ENCODE measurements around the gene YIF1A.
"Not testable (repeated sequence)": the region's sequence is repeated elsewhere in the genome, so short reads cannot be mapped to it uniquely, and the experiment has no call there.

Gene YIF1A

DNA sequence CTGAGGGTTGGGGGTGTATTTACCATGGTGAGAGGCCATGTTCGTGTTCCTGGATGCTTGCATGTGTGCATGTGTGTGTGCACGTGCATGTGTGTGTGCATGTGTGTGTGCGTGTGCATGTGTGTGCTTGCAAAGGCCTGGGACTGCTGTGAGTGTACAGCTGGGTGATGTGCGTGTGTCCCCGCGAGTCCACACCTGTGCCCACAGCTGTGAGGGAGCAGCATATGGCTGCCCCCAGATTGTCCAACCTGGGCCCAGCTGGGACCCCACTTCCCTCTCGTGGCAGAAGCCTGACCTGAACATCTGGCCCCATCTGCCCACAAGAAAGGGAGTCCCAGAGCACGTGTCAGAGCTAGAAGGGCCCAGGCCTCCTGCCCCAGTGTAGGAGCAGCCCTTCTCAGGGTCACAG is 36.3 kb upstream of the YIF1A start:
- H3K36me3 ChIP-seq (ENCODE audit: control insufficient read depth in 5 of 5, insufficient read depth in 5 of 5, low read length in 5 of 5), result no peaks in the 10 kb centered on the region
- no peak overlapping the region for H3K4me3 ChIP-seq (ENCODE audit: low read depth in 1 of 5, low read length in 5 of 5)
- peaks cover 28 to 74% (median 72%) of the 10 kb centered on the region in 5 donors for H3K4me1 ChIP-seq (ENCODE audit: control insufficient read depth in 5 of 5, insufficient read depth in 5 of 5, low read length in 5 of 5)
- no peaks in the 10 kb centered on the region for H3K27me3 ChIP-seq (ENCODE audit: control insufficient read depth in 5 of 5, insufficient read depth in 4 of 5, low read length in 5 of 5)
- peak overlapping the region; percentile 67 for H3K27ac ChIP-seq (ENCODE audit: low read depth, low read length)
- H3K9ac ChIP-seq (ENCODE audit: low read length in 5 of 5), result peak overlapping the region in 1 of 5 donors; percentile 3
- H3K9me3 ChIP-seq (ENCODE audit: control insufficient read depth in 5 of 5, low read length in 5 of 5), result no peaks in the 10 kb centered on the region

DNA sequence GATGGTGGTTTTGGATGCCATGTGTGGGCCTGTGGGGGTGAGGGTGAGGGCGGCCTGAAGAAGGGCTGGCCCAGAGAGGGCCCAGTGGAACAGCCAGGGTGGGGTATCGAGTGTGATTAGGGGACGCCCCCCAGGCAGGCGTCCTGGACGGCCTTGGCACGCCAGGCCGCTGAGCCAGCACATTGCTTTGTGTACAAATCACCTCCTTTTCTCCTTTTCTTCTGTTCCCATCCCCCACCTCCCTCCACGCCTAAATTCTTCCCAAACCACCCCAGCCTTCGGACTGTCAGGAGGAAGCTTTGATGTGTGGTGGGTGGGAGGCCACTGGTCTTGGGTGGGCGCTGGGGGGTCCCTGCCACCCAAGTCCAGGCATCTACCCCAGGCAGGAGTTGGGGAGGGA is 35.7 kb upstream of the YIF1A start:
- no peaks in the 10 kb centered on the region for H3K36me3 ChIP-seq (ENCODE audit: control insufficient read depth in 5 of 5, insufficient read depth in 5 of 5, low read length in 5 of 5)
- no peak overlapping the region for H3K27ac ChIP-seq (ENCODE audit: low read depth, low read length)
- no peaks in the 10 kb centered on the region for H3K27me3 ChIP-seq (ENCODE audit: control insufficient read depth in 5 of 5, insufficient read depth in 4 of 5, low read length in 5 of 5)
- no peak overlapping the region for H3K9ac ChIP-seq (ENCODE audit: low read length in 5 of 5)
- H3K4me3 ChIP-seq (ENCODE audit: low read depth in 1 of 5, low read length in 5 of 5), result no peak overlapping the region
- no peaks in the 10 kb centered on the region for H3K9me3 ChIP-seq (ENCODE audit: control insufficient read depth in 5 of 5, low read length in 5 of 5)
- peaks cover 28 to 74% (median 72%) of the 10 kb centered on the region in 5 donors for H3K4me1 ChIP-seq (ENCODE audit: control insufficient read depth in 5 of 5, insufficient read depth in 5 of 5, low read length in 5 of 5)

DNA sequence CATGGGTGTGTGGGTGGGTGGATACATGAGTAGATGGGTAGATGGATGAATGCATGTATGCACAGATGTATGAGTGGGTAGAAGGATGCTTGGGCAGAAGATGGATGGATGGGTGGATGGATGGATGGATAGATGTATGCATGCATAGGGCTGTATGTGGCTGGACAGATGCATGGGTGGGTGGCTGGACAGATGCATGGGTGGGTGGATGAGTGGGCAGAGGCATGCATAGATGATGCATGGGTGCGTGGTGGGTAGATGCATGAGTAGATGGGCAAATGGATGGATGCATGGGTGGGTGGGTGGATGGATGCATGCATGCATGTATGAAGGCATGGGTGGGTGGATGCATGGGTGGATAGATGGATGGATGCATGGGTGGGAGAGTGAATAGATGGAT is 34.7 kb upstream of the YIF1A start:
- Histone ChIP-seq H3K9me3 (ENCODE audit: control insufficient read depth in 5 of 5, low read length in 5 of 5) (no peaks in the 10 kb centered on the region), H3K36me3 (ENCODE audit: control insufficient read depth in 5 of 5, insufficient read depth in 5 of 5, low read length in 5 of 5) (no peaks in the 10 kb centered on the region), H3K4me1 (ENCODE audit: control insufficient read depth in 5 of 5, insufficient read depth in 5 of 5, low read length in 5 of 5) (peaks cover 31 to 78% (median 76%) of the 10 kb centered on the region in 5 donors), H3K27me3 (ENCODE audit: control insufficient read depth in 5 of 5, insufficient read depth in 4 of 5, low read length in 5 of 5) (no peaks in the 10 kb centered on the region), H3K9ac (ENCODE audit: low read length in 5 of 5) (no peak overlapping the region), H3K27ac (ENCODE audit: low read depth, low read length) (no peak overlapping the region), H3K4me3 (ENCODE audit: low read depth in 1 of 5, low read length in 5 of 5) (no peak overlapping the region)

DNA sequence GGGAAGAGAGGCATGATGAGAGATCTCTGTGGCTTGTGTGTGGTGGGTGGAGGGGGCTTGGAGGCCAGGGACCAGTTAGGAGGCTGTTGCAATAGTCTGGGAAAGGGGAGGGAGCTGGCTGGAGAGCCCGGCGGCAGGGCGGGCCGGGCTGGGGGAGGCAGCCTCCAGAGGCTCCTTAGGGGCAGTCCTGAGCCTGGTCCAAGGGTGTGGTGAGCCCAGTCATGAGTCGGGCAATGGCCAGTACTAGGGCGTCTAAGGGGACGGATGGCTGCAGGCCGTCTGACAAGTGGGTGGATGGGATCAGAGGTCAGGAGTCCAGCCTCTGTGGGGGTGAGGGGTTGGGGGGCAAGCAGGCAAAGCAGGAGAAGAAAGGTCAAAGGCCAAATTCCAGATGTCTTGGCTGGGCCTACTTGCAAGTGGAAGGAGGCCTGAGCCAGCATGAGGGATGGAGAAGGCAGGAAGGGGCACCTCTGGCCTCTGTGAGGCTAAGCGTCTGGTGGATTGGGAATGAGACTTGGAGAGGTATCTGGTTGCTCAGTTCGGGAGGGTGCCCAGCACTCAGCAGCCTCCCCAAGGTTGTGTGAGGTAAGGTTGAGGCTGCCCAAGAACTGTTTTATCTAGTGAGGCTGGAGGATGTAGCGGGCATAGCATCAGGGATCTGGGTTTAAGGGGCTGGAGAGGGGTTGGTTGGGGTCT is 33.9 kb upstream of the YIF1A start:
- peaks cover 33 to 78% (median 76%) of the 10 kb centered on the region in 5 donors for H3K4me1 ChIP-seq (ENCODE audit: control insufficient read depth in 5 of 5, insufficient read depth in 5 of 5, low read length in 5 of 5)
- H3K27ac ChIP-seq (ENCODE audit: low read depth, low read length), result no peak overlapping the region
- H3K36me3 ChIP-seq (ENCODE audit: control insufficient read depth in 5 of 5, insufficient read depth in 5 of 5, low read length in 5 of 5), result no peaks in the 10 kb centered on the region
- peak overlapping the region in 1 of 5 donors; percentile 23 for H3K4me3 ChIP-seq (ENCODE audit: low read depth in 1 of 5, low read length in 5 of 5)
- no peaks in the 10 kb centered on the region for H3K27me3 ChIP-seq (ENCODE audit: control insufficient read depth in 5 of 5, insufficient read depth in 4 of 5, low read length in 5 of 5)
- no peaks in the 10 kb centered on the region for H3K9me3 ChIP-seq (ENCODE audit: control insufficient read depth in 5 of 5, low read length in 5 of 5)
- H3K9ac ChIP-seq (ENCODE audit: low read length in 5 of 5), result no peak overlapping the region

DNA sequence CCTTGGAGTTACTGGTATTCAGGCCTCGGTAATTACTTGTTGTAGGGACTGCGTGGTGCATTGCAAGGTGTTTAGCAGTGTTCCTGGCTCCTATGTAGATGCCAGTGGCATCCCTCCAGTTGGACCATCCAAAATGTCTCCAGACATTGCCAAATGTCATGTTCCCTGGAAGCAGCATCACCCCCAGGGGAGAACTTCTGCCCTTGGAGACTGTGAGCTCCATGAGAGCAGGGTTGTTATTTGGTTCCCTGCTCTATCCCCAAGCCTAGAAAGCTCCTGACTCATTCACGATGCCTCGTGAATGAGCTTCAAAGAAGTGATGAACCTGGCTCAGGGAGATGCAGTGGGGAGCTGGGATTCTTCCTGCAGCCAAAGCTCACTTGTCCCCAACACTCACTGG is 32.7 kb upstream of the YIF1A start:
- Histone ChIP-seq H3K36me3 (ENCODE audit: control insufficient read depth in 5 of 5, insufficient read depth in 5 of 5, low read length in 5 of 5) (no peaks in the 10 kb centered on the region), H3K27me3 (ENCODE audit: control insufficient read depth in 5 of 5, insufficient read depth in 4 of 5, low read length in 5 of 5) (no peaks in the 10 kb centered on the region), H3K27ac (ENCODE audit: low read depth, low read length) (peak overlapping the region; percentile 44), H3K4me3 (ENCODE audit: low read depth in 1 of 5, low read length in 5 of 5) (no peak overlapping the region), H3K4me1 (ENCODE audit: control insufficient read depth in 5 of 5, insufficient read depth in 5 of 5, low read length in 5 of 5) (peaks cover 31 to 77% (median 75%) of the 10 kb centered on the region in 5 donors), H3K9ac (ENCODE audit: low read length in 5 of 5) (no peak overlapping the region), H3K9me3 (ENCODE audit: control insufficient read depth in 5 of 5, low read length in 5 of 5) (no peaks in the 10 kb centered on the region)

DNA sequence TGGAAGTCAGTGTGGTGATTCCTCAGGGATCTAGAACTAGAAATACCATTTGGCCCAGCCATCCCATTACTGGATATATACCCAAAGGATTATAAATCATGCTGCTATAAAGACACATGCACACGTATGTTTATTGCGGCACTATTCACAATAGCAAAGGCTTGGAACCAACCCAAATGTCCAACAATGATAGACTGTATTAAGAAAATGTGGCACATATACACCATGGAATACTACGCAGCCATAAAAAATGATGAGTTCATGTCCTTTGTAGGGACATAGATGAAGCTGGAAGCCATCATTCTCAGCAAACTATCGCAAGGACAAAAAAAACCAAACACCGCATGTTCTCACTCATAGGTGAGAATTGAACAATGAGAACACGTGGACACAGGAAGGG is 31.8 kb upstream of the YIF1A start:
- not testable (repeated sequence) for H3K27ac ChIP-seq (ENCODE audit: low read depth, low read length); H3K36me3 ChIP-seq (ENCODE audit: control insufficient read depth in 5 of 5, insufficient read depth in 5 of 5, low read length in 5 of 5); H3K9ac ChIP-seq (ENCODE audit: low read length in 5 of 5); H3K9me3 ChIP-seq (ENCODE audit: control insufficient read depth in 5 of 5, low read length in 5 of 5); H3K27me3 ChIP-seq (ENCODE audit: control insufficient read depth in 5 of 5, insufficient read depth in 4 of 5, low read length in 5 of 5); H3K4me3 ChIP-seq (ENCODE audit: low read depth in 1 of 5, low read length in 5 of 5)
- H3K4me1 ChIP-seq (ENCODE audit: control insufficient read depth in 5 of 5, insufficient read depth in 5 of 5, low read length in 5 of 5), result peaks cover 28 to 77% (median 75%) of the 10 kb centered on the region in 5 donors

DNA sequence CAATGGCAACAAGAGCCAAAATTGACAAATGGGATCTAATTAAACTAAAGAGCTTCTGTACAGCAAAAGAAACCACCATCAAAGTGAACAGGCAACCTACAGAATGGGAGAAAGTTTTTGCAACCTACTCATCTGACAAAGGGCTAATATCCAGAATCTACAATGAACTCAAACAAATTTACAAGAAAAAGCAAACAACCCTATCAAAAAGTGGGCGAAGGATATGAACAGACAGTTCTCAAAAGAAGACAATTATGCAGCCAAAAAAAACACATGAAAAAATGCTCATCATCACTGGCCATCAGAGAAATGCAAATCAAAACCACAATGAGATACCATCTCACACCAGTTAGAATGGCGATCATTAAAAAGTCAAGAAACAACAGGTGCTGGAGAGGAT is 31.3 kb upstream of the YIF1A start:
- H3K27ac ChIP-seq (ENCODE audit: low read depth, low read length); H3K4me3 ChIP-seq (ENCODE audit: low read depth in 1 of 5, low read length in 5 of 5); H3K9ac ChIP-seq (ENCODE audit: low read length in 5 of 5); H3K36me3 ChIP-seq (ENCODE audit: control insufficient read depth in 5 of 5, insufficient read depth in 5 of 5, low read length in 5 of 5); H3K9me3 ChIP-seq (ENCODE audit: control insufficient read depth in 5 of 5, low read length in 5 of 5); H3K27me3 ChIP-seq (ENCODE audit: control insufficient read depth in 5 of 5, insufficient read depth in 4 of 5, low read length in 5 of 5): not testable (repeated sequence)
- peaks cover 28 to 77% (median 75%) of the 10 kb centered on the region in 5 donors for H3K4me1 ChIP-seq (ENCODE audit: control insufficient read depth in 5 of 5, insufficient read depth in 5 of 5, low read length in 5 of 5)

DNA sequence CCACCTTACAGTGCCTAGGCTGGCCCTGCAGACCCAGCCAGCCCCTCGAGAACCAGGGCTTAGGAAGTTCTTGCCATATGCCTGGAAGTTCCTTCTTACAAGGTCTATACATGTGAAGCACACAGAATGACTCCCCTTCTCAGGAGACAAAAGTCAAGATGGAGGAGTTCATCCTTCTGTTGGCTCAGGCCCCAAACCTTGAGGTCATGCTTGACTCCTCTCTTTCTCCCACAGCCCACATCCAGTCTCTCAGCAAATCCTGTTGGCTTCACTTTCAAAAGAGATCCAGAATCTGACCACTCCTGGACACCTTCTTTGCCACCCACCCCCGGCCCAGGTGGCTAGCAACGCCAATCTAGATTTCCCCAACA is 29.6 kb upstream of the YIF1A start:
- peak overlapping the region in 4 of 5 donors; percentile 10 to 37 (median 15) for H3K4me3 ChIP-seq (ENCODE audit: low read depth in 1 of 5, low read length in 5 of 5)
- no peaks in the 10 kb centered on the region for H3K36me3 ChIP-seq (ENCODE audit: control insufficient read depth in 5 of 5, insufficient read depth in 5 of 5, low read length in 5 of 5)
- H3K27ac ChIP-seq (ENCODE audit: low read depth, low read length), result peak overlapping the region; percentile 35
- no peak overlapping the region for H3K9ac ChIP-seq (ENCODE audit: low read length in 5 of 5)
- peaks cover 23 to 80% (median 75%) of the 10 kb centered on the region in 5 donors for H3K4me1 ChIP-seq (ENCODE audit: control insufficient read depth in 5 of 5, insufficient read depth in 5 of 5, low read length in 5 of 5)
- H3K9me3 ChIP-seq (ENCODE audit: control insufficient read depth in 5 of 5, low read length in 5 of 5), result no peaks in the 10 kb centered on the region
- no peaks in the 10 kb centered on the region for H3K27me3 ChIP-seq (ENCODE audit: control insufficient read depth in 5 of 5, insufficient read depth in 4 of 5, low read length in 5 of 5)

DNA sequence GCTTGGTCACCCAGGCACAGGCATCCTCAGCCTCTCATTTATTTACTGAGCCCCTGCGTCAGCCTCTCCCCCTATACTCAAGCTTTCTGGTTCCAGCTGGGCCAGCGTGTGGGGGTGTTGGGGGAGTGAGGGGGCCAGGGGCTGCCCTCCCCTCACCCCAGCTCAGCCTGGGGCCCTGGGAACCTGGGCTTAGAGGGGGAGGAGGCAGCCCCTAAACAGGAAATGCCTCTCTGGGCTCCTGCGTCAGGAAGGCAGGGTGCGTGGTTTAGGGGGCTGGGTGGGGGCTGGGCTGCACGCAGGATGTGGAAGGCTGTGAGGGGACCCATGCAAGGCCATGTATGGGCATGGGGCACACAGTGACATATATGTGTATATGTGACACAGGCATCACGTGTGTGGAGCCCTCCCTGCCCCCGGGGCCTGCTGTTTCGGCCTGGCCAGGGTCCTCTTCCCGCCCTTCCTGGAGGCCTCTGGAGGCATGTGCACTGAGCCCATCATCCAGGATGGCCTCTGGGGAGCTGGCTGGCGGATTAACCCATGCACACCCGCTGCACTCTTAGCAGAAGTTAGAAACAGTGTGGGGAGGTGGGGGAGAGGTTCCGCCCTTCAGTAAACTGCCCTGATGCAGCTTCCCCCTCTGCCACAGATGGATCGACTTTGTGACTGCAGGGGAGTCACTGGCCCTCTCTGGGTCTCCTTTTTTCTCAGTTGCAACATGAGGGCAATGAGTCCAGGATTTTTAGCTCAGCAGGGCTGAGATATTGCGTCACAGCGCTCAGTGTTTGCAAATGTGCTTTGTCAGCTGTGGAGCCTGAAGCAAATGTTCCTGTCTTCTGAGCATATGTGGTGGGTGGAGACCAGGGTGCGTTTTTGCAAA is 29.0 kb upstream of the YIF1A start:
- Histone ChIP-seq H3K9me3 (ENCODE audit: control insufficient read depth in 5 of 5, low read length in 5 of 5) (no peaks in the 10 kb centered on the region), H3K4me3 (ENCODE audit: low read depth in 1 of 5, low read length in 5 of 5) (peak overlapping the region; percentile 29 to 62 (median 42)), H3K27me3 (ENCODE audit: control insufficient read depth in 5 of 5, insufficient read depth in 4 of 5, low read length in 5 of 5) (no peaks in the 10 kb centered on the region), H3K36me3 (ENCODE audit: control insufficient read depth in 5 of 5, insufficient read depth in 5 of 5, low read length in 5 of 5) (no peaks in the 10 kb centered on the region), H3K4me1 (ENCODE audit: control insufficient read depth in 5 of 5, insufficient read depth in 5 of 5, low read length in 5 of 5) (peaks cover 21 to 81% (median 79%) of the 10 kb centered on the region in 5 donors), H3K9ac (ENCODE audit: low read length in 5 of 5) (peak overlapping the region in 1 of 5 donors; percentile 43), H3K27ac (ENCODE audit: low read depth, low read length) (peak overlapping the region; percentile 80)

DNA sequence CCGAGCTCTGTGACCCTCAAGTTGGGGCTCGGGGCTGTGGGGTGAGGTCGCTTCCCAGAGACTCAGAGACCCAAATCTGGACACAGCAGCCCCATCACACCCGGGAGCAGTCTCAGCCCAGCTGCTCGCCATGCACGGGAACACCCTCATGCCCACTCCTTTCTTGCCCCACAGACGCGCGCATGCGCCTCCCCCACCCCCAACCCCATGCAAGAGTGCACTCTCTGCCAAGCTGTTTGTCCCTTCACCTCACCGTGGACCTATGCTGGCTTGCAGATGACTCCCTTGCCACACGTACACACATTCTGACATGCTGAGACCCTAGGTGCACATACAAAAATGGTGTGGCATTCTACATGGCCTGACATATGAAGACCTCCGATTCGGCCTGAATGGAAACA is 28.4 kb upstream of the YIF1A start:
- Histone ChIP-seq H3K36me3 (ENCODE audit: control insufficient read depth in 5 of 5, insufficient read depth in 5 of 5, low read length in 5 of 5) (no peaks in the 10 kb centered on the region), H3K9me3 (ENCODE audit: control insufficient read depth in 5 of 5, low read length in 5 of 5) (no peaks in the 10 kb centered on the region), H3K27me3 (ENCODE audit: control insufficient read depth in 5 of 5, insufficient read depth in 4 of 5, low read length in 5 of 5) (no peaks in the 10 kb centered on the region), H3K4me3 (ENCODE audit: low read depth in 1 of 5, low read length in 5 of 5) (peak overlapping the region; percentile 29 to 62 (median 42)), H3K27ac (ENCODE audit: low read depth, low read length) (peak overlapping the region; percentile 80), H3K4me1 (ENCODE audit: control insufficient read depth in 5 of 5, insufficient read depth in 5 of 5, low read length in 5 of 5) (peaks cover 21 to 77% (median 76%) of the 10 kb centered on the region in 5 donors), H3K9ac (ENCODE audit: low read length in 5 of 5) (peak overlapping the region in 2 of 5 donors; percentile 35 to 43)

Measured in subcutaneous abdominal adipose tissue (tissue), 5 donors.